Glomerular visceral epithelial cell (primary cell): ENCODE data around the gene SCP2.

Experiments used
- DNase-seq: peaks from one replicate; pipeline ENCODE4 v3.0.0-alpha.2; 2016; ENCODE audit errors: extremely low spot score

The SCP2 gene

DNA sequence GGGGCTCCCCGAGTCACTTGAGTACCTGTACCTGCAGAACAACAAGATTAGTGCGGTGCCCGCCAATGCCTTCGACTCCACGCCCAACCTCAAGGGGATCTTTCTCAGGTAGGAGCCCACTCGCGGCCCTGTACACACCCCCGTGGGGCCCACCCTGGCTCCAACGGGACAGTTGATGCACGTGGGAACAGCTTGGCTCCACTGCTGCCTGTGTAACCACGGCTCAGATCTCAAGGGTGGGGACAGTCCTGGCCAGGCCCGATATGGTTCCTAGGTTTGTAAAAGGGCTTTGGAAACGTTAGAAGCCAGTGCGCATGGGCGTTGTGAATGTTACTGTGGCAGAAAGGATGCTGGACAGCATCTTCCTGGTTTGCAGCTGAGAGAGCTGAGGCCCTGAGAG, 153.7 kb downstream of the SCP2 start:
- no peak for DNase-seq

DNA sequence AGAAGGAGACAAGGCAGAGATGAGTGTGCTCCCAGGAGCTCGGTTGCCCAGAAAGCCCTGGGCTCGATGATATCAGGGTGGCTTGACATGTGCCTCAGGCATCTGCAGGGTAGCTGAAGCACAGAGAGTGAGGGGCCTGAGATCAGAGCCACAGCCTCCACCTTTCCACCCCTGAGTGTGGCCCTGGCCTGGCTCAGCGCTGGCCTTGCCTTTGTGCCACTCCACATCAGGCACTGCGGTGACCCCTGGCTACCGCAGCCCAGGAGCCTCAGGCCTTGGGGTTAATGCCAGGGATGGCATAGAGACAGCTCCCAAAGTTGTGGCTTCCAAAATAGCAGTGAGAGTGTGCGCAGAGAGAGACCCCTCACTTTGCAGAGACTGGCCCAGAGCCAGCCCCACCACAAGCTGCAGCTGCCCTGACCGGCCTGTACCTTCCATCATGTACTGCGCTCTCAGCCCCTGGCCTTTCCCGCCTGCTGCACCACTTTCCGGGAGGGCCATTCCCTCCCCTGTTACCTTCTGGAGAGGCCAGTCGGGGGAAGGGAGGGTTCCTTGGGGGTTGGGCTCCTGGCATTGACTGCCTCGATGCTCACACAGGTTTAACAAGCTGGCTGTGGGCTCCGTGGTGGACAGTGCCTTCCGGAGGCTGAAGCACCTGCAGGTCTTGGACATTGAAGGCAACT, 154.4 kb downstream of the SCP2 start:
- no peak for DNase-seq

DNA sequence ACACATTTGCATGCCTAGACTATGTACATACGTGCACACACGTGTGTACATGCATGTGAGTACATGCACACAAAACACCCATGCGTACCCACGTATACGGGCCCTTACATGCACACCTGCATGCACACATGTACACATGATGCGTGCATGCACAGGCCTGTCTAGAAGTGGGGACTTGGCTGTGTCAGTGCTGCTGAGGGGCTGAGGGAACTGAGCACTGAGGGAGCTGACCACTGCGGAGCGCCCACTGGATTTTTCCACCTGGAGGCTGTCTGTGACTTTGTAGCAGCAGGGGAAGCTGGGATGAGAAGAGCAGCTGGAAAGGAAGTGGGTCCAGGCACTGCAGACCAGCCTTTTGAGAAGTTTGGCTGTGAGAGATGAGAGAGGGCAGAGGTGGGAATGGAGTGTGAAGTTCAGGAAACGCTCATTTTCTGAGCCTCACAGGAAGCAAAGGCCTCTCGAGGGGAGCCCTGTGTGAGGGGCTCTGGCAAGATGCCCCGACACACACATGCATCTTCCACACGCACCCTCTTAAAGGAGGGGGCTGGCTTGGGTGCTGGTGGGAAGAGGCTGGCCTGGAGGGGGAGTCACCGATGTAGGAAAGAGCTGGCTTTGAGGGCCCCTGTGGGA, 155.9 kb downstream of the SCP2 start:
- no peak for DNase-seq

DNA sequence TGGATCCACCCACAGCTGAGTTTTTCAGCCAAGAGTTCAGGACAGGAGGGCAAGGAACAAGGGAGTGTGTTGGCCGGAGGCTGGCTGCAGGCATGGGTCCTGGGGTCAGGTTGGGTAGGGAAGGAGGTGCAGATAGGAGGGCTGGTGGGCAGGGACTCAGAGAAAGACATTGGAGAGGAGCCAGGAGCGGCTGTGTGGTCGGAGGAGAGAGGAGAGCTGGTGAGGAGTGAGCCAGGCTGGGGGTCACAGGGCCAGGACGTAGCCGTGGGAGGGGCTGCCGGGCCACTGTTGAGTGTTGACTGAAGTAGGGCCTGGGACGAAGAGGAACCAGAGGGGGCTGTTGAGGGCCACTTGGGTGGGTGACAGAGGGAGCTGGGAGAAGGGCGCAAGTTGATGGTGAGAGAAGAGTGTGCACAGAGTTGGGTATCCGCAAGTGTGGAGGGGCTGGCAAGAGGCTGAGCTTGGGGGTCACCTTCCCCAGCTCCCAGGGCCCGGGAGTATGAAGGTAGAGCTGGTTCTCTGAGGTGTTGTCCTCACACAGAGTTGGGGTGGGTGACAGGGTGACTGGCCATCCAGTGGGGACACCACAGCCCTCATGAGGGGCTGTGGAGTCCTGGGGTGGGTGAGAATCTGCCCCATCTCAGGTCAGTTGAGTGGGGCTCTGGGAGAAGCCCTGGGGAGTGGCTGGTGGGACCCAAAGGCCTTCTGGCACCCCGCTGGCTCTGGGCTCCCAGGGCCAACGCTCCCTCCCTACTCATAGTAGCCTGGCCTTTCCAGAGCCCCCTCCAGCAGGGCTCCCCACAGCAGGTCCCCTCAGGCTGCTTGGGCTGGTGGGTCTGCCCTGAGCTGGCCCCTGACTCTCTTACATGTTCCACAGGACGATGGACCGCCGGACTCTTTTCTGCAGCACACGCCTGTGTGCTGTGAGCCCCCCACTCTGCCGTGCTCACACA, 156.8 kb downstream of the SCP2 start:
- DNase-seq: no peak

DNA sequence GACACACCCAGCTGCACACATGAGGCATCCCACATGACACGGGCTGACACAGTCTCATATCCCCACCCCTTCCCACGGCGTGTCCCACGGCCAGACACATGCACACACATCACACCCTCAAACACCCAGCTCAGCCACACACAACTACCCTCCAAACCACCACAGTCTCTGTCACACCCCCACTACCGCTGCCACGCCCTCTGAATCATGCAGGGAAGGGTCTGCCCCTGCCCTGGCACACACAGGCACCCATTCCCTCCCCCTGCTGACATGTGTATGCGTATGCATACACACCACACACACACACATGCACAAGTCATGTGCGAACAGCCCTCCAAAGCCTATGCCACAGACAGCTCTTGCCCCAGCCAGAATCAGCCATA, 157.5 kb downstream of the SCP2 start:
- DNase-seq: no peak

DNA sequence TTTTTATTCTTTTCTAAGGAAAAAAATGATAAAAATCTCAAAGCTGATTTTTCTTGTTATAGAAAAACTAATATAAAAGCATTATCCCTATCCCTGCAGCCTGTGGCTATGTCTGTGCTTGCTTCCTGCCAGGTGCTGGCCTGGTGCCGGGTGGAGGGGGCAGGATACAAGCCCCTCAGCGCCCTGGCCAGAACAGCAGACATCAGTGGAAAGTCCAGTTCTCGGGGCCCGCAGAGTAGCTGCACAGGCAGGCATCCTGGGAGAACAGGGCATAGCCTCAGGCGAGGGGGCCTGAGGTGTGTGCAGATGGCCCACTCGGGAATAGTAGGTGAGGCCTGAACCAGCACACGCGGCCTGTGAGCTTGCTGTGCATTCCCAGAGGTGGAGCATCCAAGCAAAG, 158.3 kb downstream of the SCP2 start:
- no peak for DNase-seq

DNA sequence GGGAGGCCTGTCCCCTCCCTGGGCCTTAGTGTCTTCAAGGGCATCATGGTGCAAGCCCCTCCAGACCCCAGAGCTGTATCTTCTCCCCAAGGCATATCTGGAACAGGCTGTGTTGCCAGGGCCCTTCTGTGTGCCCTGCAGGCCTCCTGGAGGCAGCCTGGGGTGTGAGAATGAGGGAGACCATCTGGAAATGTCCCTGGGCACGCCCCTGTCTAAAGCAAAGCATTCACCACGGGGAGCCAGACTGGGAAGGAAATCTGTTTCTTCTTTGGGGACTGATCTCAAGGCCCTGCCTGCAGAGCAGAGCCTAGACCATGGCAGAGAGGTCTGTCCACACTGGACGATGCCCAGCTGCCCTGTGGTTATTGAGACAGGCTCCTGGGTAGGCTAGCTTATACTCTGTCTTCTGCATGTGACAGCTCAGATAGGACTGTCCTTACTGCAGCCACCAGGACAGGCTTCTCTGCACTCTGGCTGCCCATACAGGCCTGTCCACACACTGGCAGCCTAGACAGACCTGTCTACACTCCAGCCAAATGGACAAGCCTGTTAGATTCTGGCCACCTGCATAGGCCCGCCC, 159.5 kb downstream of the SCP2 start:
- DNase-seq: no peak

DNA sequence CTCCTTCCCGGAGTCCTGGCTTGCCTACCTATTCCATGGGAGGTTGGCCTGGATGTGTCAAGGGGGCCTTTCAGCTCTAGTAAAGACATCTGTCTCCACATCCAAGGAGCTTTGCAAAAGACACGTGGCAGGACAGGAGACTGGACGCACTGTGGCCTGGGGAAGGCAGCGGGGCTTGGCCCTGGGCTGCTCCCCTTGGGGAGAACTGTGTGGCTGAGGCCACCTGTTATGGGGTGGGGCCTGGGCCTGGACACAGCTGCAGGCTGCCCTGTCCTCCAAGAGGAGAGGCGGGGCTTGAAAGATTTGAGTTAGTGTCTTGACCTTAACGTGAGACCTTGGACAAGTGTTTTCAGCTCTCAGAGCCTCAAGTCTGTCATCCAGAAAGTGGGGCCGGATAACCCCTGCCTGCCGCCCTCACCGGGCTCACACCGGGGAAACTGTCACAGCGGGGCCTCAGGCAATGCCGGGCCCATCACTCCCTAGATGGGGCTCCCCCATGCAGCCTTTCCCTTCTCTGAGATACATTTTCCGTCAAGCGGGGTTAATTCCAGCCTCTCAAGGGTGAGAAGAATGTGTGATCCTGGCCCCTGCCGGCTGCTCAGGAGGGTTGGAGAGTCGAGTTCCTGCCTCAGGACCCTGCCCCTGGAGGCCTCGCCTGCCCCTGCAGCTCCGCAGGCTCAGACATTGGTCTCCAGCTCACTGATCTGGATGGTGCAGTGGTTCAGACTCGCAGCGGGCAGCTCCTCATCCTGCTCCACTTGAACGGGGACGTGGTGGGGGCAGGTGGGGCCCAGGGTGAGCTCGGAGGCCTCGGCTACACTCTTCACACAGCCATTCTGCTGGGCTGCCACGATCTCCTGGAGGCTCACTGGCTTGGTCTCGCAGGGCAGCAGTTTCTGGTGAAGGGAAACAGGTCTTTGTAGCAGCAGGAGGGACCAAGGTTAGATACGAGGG, 160.5 kb downstream of the SCP2 start:
- no peak for DNase-seq

DNA sequence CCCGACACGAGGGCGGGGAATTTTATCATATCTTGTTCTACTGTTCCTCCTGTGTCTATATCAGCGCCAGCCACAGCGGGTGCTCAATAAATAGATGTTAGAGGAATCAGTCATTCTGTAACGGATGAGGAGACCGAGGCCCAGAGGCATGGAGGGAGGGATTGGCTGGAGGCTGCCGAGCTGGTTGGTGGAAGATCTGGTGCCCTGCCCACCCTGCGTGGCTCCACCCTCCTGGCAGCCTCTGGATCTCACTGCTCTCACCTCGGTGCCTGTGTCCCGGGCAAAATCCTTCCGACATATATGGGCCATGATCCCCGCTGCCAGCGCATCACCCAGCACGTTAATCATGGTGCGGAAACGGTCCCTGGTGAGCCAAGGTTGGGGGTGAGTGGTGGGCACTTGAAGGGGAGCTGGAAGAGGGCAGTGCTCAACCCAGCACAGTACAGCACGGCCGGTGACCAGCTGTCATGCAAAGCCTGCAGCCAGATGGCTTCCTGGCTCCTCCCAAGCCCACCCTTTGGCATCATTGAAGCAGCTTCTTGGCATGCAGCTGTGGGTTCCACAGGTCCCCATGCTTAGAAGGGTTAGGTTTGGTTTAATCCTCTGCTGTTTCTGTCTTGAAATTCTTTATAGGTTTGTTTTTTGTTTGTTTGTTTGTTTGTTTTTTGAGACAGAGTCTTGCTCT, 161.7 kb downstream of the SCP2 start:
- DNase-seq: no peak

DNA sequence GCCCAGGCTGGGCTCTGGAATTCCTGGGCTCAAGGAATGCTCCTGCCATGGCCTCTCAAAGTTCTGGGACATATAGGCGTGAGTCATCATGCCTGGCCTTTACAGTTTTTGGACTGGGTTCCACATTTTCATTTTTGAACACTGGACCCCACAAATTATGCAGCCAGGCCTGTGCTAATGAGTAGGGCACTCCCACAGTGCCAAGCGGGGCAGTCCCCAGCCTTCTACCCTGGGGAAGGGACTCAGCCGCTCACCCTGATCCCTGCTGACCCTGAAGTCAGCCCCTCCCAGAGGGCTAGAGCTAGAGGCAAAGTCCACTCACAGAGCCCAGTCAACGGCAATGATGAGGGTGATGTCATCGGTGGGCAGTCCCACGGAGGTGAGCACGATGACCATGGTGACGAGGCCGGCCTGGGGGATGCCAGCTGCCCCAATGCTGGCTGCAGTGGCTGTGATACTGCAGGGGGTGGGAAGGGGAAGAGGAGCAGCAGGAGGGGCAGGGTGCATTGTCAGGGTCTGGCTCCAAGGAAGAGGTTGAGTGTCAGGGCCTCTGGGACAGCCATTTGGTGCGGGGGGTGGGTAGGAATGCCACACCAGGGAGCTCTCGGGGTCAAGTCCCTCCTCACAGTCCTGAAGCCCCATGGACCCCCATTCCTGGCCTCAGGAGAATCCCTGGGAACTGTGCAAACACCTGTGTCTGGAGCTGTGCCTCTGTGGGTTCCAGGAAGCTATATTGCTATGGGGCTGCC, 162.6 kb downstream of the SCP2 start:
- no peak for DNase-seq

DNA sequence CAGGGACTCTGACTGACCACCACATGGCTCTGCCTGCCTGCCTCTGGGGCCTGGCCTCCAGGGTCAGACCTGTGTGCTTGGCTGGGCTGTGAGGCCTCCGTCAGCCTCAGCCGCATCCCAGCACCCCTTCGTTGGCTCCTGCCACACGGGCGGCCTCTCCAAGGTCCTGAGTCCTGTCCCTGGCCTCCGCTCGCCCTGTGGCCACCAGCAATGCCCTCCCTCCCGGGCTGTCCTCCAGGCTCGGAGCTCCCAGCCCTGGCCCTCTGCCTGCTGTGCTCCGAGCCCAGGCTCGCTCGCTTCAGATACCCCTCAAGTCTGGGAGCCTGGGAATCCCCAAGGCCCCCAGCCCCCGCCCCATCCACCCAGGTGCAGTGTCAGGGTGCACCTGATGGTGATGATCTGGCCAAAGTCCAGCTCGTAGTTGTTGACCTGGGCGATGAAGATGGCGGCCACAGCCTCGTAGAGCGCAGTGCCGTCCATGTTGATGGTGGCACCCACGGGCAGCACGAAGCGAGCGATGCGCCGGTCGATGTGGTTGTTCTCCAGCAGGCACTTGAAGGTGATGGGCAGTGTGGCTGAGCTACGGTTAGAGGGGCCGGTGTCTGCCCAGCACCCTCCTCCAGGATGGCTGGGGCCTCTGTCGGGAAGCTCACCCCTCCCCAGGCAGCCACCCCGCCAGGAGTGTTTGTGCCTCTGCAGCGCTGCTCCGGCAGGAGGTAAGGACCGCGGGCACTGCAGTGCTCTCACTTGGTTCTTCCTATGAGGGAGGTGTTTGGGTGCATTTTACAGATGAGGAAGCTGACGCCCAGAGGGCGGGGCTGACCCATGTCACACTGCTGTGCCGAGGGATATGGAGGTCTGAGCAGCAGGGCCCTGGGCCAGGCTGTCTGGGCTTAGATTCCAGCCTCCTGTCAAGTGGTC, 163.4 kb downstream of the SCP2 start:
- no peak for DNase-seq

DNA sequence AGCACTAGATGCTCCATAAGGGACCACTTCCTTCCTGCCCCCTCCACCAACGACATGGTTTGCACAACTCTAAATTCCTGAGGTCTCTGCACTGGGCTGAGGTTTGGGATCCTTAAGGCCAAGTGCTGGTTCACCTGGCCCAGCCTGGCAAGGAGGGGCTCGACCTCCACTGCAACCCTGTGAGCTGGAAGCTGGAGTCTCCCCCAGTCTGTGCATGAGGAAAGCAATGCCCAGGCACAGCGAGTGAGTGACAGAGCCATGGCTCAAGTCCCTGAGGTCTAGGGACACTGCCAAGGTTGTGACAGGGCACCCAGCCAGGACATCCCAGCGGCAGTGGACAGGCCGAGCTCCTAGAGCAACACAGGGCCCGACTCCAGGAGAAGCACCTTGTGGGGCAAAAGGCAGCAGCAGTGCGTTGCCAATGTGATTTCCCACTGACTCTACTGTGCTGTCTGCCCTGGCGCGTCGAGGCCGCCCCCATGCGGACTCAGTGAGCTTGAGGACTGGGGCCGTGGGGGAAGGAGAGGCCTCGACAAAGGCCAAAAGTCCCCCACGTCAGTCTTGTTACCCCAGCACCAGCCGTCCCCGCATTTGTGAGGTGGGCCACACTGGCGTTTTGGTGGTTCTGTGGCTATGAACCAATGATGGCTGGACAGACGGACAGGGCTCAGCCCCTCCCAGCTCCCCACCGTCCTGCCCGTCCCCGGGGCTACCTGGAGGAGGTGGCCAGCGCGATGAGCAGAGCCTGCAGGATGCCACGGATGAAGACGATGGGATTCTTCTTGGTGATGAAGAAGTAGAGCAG, 165.0 kb downstream of the SCP2 start:
- DNase-seq: peak; percentile 54

DNA sequence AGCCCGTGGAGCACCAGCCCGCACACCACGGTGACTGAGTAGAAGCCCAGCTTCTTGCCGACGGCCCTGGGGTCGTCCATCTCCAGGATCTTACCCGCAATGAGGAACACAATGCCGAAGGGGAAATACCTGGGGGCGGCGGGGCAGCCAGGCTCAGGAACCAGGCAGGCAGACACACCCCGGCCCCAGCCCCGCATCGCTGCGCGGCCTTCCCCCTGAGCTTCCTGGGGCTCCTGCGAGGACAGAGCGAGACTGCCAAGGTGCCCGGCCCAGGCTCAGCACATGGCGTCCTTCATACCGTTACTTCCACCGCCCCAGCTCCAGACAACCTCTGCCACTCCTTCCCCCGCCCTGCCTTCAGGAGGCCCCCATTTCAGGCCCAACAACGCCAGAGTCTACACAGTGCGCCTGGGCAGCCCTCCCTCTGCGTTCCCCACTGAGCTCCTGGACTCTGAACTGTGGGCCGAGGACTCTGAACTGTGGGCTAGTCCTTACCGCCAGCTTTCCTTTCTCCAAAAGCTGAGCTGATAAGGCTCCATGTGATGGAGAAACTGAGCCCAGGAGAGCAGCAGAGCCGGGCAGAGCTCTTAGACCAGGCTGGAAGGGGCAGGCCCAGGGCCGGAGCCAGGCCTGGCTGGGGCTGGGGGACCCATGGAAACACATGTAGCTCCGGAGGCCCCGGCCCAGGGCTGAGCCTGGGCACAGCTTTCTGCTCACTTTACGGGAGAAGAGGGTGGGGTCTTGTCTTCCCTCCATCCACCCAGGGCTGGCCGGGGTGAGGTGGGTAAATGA, 165.8 kb downstream of the SCP2 start:
- no peak for DNase-seq

DNA sequence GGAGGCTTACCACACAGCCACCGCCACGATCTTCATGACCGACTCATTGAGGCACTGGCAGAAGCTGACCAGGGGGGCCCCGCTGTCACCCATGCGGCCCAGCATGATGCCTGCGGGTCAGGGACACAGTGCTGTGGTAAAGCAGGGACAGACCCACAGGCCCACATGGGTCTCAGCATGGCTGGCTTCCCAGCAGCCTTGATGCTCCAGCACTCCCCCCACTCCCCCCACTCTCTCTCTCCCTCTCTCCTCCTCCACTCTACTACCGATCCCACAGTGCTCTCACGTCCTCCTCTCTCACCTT, 166.3 kb downstream of the SCP2 start:
- no peak for DNase-seq

DNA sequence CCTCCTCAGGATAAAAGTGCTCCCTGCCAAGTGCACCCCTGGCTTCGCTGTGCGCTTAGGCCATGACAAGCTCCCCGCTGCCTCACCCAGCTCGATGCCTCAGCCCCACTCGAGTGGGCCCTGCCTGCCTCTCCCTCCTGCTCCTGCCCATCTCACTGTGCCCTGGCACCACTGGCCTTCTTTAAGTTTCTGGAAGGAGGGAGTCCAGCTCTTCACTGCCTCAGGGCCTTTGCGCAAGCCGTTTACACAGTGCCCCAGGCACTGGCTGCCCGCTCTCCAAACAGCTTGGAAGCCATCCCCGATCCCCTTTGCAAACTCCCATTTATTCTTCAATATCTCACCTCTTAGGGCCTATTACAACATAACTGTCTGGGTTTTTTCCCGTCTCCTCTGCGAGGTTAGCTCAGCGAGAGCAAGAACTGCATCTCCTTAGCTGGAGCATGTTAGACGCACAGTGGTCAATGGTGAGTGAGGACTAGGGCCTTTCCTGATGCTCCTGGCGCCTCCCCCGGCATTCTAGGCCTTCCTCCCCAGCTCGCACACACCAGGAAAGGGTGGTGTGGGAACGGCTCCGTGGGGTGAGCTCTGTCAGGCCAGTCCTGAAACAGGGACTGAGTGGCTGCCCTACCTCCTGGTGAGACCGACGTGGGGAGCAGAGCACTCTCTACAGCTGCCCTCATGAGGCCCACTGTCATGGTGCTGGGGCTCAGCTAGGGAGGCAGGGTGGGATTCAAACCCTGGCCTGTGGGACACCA, 166.9 kb downstream of the SCP2 start:
- no peak for DNase-seq

DNA sequence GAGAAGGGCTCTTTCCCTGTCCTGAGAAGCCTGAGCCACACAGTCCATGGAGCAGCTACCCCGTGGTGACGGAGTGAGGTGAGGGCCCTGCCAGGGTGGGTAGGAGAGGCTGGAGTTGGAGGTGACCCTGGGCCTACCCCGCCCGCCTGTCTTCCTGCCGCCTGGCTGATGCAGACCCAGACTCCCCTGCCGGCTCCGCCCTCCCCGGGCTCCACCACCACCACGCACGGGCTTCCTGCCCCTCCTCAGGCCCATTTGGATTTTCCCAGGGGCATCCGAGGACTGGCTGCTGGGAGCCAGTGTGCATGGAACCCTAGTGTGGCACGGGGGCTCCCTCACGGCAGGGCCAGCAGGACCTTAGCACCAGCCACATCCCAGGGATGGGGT, 167.4 kb downstream of the SCP2 start:
- no peak for DNase-seq
